SK-N-SH (cell line): ENCODE data around the gene GPR180.

ENCODE experiments used
- EP300 ChIP-seq, 2 experiments: IDR thresholded peaks; 2 replicates each; pipeline versions ENCODE4 v1.4.0 to v1.6.1; 2012; ENCODE audit warnings: borderline replicate concordance in 1 of 2, low read depth in 1 of 2, low read length in 1 of 2
- EZH2phosphoT487 ChIP-seq: fragments of 200-600 bp; sonication (generic); IDR thresholded peaks from 2 replicates; pipeline ENCODE4 v1.6.1; 2017; ENCODE audit warnings: low read depth, mixed run types, mild to moderate bottlenecking, antibody characterized with exemption, moderate library complexity, borderline replicate concordance
- FOXM1 ChIP-seq: IDR thresholded peaks from 2 replicates; pipeline ENCODE4 v1.4.0; 2012; ENCODE audit warnings: low read depth, mild to moderate bottlenecking
- NRF1 ChIP-seq: IDR thresholded peaks from 2 replicates; pipeline ENCODE4 v1.6.1; 2012; ENCODE audit warnings: low read depth, mild to moderate bottlenecking, low read length
- POLR2AphosphoS5 ChIP-seq: IDR thresholded peaks from 2 replicates; pipeline ENCODE4 v1.6.1; 2012; ENCODE audit warnings: low read depth, low read length
- RCOR1 ChIP-seq: fragments of 150-350 bp; IDR thresholded peaks from 2 replicates; pipeline ENCODE4 v1.6.1; 2017; ENCODE audit warnings: antibody characterized with exemption, low read length
- SMC3 ChIP-seq: IDR thresholded peaks from 2 replicates; pipeline ENCODE4 v1.6.1; 2012; ENCODE audit warnings: low read depth, low read length, improper control_type of control experiment
- TEAD4 ChIP-seq: IDR thresholded peaks from 2 replicates; pipeline ENCODE4 v1.4.0; 2012; ENCODE audit warnings: mild to moderate bottlenecking, borderline replicate concordance; ENCODE audit not compliant: insufficient read depth
- TF ChIP-seq, protein P1 (sequence below): fragments of 200-600 bp; sonication (generic); IDR thresholded peaks from 2 replicates; pipeline ENCODE4 v1.6.1; 2017; ENCODE audit warnings: antibody characterized with exemption, mild to moderate bottlenecking, moderate library complexity

DNA sequence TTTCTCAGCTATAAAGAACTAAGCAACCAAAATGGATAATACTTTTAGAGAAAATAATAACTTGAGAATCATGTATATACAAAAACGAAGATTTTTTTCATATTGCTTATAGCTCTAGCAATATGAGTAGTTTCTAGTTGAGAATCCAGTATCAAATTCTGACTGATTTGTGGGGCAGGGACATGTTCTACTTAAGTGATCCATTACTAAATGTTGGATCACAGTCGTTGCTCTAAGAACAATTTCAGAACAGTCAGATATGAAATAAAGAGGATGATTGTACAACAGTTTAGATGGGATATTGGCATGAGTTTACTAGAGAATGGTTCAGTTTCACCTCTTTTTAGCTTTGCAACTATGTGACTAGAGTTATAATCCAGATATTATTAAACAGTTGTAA, 70.7 kb downstream of the GPR180 start:
- TF ChIP-seq, protein P1, sequence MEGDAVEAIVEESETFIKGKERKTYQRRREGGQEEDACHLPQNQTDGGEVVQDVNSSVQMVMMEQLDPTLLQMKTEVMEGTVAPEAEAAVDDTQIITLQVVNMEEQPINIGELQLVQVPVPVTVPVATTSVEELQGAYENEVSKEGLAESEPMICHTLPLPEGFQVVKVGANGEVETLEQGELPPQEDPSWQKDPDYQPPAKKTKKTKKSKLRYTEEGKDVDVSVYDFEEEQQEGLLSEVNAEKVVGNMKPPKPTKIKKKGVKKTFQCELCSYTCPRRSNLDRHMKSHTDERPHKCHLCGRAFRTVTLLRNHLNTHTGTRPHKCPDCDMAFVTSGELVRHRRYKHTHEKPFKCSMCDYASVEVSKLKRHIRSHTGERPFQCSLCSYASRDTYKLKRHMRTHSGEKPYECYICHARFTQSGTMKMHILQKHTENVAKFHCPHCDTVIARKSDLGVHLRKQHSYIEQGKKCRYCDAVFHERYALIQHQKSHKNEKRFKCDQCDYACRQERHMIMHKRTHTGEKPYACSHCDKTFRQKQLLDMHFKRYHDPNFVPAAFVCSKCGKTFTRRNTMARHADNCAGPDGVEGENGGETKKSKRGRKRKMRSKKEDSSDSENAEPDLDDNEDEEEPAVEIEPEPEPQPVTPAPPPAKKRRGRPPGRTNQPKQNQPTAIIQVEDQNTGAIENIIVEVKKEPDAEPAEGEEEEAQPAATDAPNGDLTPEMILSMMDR = no peak
- no peak for TF ChIP-seq TEAD4
- no peak for TF ChIP-seq EP300 (IDR thresholded peaks at IDR 0.05; ENCODE audit: borderline replicate concordance in 1 of 2, low read depth in 1 of 2, low read length in 1 of 2)
- no peak for TF ChIP-seq RCOR1
- no peak for TF ChIP-seq SMC3
- no peak for TF ChIP-seq EZH2phosphoT487
- TF ChIP-seq NRF1 = no peak
- no peak for TF ChIP-seq FOXM1
- no peak for TF ChIP-seq POLR2AphosphoS5
